ENCODE measurements around the gene DNAJB2.

Gene DNAJB2

GRCh38 chr2:219261024-219261855 is 17.9 kb upstream of the DNAJB2 start:
- no peak for DNase-seq

GRCh38 chr2:219266232-219266631 is 12.9 kb upstream of the DNAJB2 start:
- no peak for DNase-seq

- no peak for DNase-seq
Measured at GRCh38 chr2:219266886-219267285, 12.3 kb upstream of the DNAJB2 start.

GRCh38 chr2:219268294-219268693 is 10.9 kb upstream of the DNAJB2 start:
- DNase-seq = no peak

- peak; percentile 3 to 14 for DNase-seq
Measured at GRCh38 chr2:219269362-219270054, 9.7 kb upstream of the DNAJB2 start.

GRCh38 chr2:219270055-219270372 is 9.2 kb upstream of the DNAJB2 start:
- DNase-seq = no peak

- DNase-seq = no peak
Measured at GRCh38 chr2:219271021-219271420, 8.1 kb upstream of the DNAJB2 start.

- no peak for DNase-seq
Measured at GRCh38 chr2:219272356-219272755, 6.8 kb upstream of the DNAJB2 start.

GRCh38 chr2:219272995-219273394 is 6.2 kb upstream of the DNAJB2 start:
- DNase-seq = no peak

GRCh38 chr2:219273937-219274336 is 5.2 kb upstream of the DNAJB2 start:
- DNase-seq = no peak

GRCh38 chr2:219274361-219274921 is 4.7 kb upstream of the DNAJB2 start:
- DNase-seq = no peak

GRCh38 chr2:219277703-219278654 is 1.2 kb upstream of the DNAJB2 start:
- DNase-seq = peak; percentile 3 to 20

GRCh38 chr2:219278655-219279150 is 463 bp upstream of the DNAJB2 start:
- DNase-seq = no peak

GRCh38 chr2:219279916-219280516 is 850 bp downstream of the DNAJB2 start:
- DNase-seq = no peak

GRCh38 chr2:219280651-219281050 is 1.5 kb downstream of the DNAJB2 start:
- DNase-seq = no peak

- no peak for DNase-seq
Measured at GRCh38 chr2:219281588-219281987, 2.4 kb downstream of the DNAJB2 start.

- DNase-seq = no peak
Measured at GRCh38 chr2:219282375-219282774, 3.2 kb downstream of the DNAJB2 start.

- no peak for DNase-seq
Measured at GRCh38 chr2:219282943-219283581, 3.9 kb downstream of the DNAJB2 start.

GRCh38 chr2:219284501-219285372 is 5.6 kb downstream of the DNAJB2 start:
- DNase-seq = no peak

- no peak for DNase-seq
Measured at GRCh38 chr2:219285373-219285735, 6.2 kb downstream of the DNAJB2 start.

GRCh38 chr2:219285894-219286425 is 6.8 kb downstream of the DNAJB2 start:
- DNase-seq = no peak
